NOMO-1 treated with DMSO at 0.1 percent for 48 hours (cell line): Measurements from ENCODE around the gene POU5F1.
"Not testable (repeated sequence)": the region's sequence is repeated elsewhere in the genome, so short reads cannot be mapped to it uniquely, and the experiment has no call there.

ENCODE experiments used
- DNase-seq: peaks from one replicate; lab custom pipeline; 2025; ENCODE audit not compliant: unreplicated experiment; lab: John Stamatoyannopoulos, UW

The POU5F1 gene

GRCh38 chr6:31169123-31169857, 1.2 kb downstream of the POU5F1 start:
- no peak for DNase-seq

GRCh38 chr6:31168606-31169005, 1.9 kb downstream of the POU5F1 start:
- DNase-seq: no peak

DNA sequence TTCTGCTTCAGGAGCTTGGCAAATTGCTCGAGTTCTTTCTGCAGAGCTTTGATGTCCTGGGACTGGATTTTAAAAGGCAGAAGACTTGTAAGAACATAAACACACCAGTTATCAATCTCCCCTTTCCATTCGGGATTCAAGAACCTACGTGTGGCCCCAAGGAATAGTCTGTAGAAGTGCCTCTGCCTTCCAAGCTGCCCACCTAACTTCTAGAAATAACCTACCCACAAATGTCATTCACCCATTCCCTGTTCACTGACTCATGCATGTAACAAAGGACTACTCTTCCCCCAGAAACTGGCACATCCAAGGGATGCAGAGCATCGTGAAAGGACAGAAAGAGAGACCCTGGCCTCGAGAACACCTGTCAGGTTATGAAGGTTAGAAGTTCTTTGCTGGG, 4.5 kb downstream of the POU5F1 start:
- no peak for DNase-seq

DNA sequence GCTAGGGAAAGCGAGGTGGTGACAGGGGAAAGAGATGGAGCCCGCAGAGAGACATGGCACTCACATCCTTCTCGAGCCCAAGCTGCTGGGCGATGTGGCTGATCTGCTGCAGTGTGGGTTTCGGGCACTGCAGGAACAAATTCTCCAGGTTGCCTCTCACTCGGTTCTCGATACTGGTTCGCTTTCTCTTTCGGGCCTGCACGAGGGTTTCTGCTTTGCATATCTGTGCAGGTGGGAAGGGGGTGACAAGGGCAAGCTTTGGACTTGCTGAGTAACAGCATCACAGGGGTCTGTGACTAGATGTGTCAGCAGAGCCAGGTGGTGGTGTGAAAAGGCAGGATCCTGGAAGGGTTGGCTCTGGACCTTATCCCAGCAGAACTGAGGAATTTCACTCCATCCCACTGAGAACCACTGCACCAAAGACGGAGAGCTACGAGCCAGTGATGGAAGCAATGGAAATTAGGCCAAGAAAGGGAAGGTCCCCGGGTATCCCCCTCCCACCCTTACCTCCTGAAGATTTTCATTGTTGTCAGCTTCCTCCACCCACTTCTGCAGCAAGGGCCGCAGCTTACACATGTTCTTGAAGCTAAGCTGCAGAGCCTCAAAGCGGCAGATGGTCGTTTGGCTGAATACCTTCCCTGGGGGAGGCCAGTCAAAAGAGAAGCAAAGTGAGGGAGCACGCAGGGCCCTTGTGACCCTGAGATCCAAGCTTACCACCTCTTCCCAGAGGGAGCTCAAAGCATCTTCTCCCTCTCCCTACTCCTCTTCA, 5.2 kb downstream of the POU5F1 start:
- not testable (repeated sequence) for DNase-seq

GRCh38 chr6:31164475-31165063, 5.9 kb downstream of the POU5F1 start:
- not testable (repeated sequence) for DNase-seq

DNA sequence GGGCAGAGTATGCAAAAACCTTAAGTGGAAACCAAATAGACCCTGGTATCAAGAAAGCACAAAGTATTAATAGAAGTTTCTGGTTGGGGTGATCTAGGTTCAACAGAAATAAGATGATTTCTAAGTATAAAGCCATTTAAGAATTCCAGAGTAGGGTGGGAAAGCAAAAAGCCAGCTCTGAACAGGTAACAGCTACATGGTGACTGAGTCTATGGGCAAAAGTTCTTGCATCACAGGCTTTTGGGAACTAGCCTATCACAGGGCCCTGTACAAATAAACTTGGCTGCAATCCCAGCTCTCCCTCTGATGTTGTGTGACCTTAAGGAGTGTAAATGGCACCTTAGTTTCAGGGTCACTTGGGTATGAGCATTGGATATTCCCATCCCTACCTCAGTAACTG, 6.6 kb downstream of the POU5F1 start:
- no peak for DNase-seq

- DNase-seq: no peak
These were observed 7.9 kb downstream of the POU5F1 start for GRCh38 chr6:31162463-31163165.

DNA sequence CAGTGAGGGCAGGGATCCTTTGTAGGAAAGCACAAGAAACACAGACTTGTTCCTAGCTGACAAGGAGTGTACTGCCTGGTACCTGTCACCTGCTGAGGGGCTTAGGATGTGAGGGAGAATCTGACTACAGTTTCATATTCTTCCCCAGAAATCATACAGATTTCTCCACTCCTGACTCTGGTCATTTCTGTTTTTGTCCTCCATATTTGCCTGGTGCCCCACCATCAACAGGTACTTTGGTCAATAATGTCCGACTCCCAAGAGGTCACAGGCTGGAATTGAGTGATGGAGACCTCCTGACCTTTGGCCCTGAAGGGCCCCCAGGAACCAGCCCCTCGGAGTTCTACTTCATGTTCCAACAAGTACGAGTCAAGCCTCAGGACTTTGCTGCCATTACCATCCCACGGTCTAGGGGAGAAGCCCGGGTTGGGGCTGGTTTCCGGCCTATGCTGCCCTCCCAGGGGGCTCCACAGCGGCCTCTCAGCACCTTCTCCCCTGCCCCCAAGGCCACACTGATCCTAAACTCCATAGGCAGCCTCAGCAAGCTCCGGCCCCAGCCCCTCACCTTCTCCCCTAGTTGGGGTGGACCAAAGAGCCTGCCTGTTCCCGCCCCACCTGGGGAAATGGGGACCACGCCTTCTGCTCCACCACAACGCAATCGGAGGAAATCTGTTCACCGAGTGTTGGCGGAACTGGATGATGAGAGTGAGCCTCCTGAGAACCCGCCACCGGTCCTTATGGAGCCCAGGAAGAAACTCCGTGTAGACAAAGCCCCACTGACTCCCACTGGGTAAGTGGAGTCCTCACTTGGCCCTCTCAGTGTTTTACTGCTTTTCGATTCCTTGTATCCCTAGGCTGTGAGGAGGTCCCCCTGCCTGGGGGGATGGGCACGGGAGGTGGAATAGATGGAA, 9.0 kb downstream of the POU5F1 start:
- no peak for DNase-seq

DNA sequence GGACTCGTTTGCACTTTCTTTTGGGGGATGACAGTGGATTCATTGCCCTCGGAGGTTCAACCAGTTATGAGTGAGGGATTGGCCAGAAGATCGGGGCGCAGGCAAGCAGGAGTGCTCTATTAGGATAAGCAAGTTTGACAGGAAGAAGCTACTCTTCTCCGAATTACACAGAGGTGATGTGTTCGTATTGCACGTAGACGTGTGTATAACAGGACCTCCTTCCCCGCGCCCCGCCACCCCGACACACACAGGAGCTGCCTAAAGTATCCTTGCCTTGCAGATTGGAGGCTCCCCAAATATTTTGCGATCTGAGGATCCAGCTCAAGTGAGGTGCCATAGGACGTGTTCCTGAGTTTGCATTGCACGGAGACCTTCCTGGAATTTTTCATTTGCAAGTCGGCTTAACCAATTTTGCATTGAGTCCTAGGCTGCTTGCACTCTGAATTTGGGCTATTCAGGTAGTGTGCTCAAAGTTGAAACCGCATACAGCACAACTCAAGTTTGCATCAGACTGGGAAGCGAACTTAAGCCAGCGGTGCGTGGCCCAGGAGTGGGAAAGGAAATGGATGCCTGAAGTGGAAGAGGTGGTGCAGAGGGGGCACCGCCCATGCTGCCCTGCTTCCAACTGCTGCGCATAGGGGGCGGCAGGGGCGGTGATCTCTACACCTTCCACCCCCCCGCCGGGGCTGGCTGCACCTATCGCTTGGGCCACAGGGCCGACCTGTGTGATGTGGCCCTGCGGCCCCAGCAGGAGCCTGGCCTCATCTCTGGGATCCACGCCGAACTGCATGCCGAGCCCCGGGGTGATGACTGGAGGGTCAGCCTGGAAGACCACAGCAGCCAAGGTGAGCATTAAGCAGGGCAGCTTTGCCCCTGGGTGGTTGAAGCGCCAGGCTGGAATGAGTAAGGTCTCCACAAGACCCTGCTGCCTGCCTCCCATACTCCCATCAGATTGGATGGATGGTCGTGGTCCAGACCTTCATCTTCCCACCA, 11.3 kb downstream of the POU5F1 start:
- peak; percentile 46 for DNase-seq

DNA sequence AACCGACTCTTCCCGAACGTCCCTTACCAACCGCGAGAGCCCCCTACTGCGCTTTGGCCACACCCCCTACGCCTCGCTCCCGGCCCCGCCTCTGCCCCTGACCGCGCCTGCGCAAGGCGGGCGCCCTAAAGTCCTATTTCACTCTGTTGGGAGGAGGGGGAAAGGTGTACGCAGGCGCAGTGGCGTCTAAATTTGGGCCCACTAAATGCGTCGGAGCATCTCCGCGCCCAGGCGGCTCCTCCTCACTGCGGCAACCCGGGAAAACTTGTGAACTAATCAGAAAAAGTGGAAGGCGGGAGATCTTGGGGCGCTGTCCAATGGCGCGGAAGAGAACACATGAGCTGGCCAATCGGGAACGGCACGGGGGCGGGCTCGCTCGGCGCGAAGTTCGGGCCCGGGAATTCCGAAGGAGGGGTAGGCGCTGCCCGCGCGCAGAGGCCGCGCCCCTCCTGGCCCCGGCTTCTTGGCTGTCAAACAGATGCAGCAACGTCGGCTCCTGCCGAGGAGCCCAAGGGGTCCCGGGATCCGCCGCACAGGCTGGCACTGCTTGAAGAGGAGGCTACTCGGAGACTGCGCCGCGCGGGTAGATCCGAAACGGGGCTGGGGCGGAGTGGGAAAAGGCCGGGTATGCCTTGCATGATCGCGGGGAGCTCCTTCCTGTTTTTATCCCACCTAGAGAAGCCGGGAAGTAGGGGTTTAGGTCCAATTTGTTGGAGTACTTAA, 12.2 kb downstream of the POU5F1 start, which contains the start of gene TCF19:
TCF19 (plus strand) TSS at position 450 of the 723 bp plus-strand sequence. CDS start 881 bp downstream, outside the sequence.
- peak; percentile 97 for DNase-seq

- no peak for DNase-seq
These were observed 12.9 kb downstream of the POU5F1 start, which contains the start of gene CCHCR1 for GRCh38 chr6:31157513-31158139. TSS of gene CCHCR1 (minus strand) at chr6:31157802. CDS start at chr6:31157600, 202 bp downstream.

DNA sequence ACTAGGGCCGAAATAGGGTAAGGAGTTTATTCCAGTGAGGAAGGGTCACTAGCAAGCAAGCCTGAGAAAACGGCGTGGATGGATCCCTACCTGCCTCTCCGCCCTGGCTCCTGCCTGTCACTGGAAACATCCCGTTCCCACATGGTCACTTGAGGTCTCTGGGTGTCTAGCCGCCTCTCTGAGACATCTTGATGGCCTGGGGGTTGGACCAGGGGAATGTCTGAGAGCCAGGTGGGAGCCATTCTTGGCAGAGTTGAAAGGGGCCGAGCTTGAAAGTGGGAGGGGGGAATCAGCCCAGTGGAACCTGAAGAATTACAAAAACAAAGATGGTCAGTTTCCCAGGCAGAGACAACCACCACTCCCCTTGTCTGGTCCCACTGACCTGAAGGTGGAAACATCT, 13.8 kb downstream of the POU5F1 start:
- DNase-seq: no peak

- DNase-seq: no peak
These were observed 16.0 kb downstream of the POU5F1 start for GRCh38 chr6:31154436-31154835.

- no peak for DNase-seq
These were observed 17.7 kb downstream of the POU5F1 start for GRCh38 chr6:31152781-31153180.

DNA sequence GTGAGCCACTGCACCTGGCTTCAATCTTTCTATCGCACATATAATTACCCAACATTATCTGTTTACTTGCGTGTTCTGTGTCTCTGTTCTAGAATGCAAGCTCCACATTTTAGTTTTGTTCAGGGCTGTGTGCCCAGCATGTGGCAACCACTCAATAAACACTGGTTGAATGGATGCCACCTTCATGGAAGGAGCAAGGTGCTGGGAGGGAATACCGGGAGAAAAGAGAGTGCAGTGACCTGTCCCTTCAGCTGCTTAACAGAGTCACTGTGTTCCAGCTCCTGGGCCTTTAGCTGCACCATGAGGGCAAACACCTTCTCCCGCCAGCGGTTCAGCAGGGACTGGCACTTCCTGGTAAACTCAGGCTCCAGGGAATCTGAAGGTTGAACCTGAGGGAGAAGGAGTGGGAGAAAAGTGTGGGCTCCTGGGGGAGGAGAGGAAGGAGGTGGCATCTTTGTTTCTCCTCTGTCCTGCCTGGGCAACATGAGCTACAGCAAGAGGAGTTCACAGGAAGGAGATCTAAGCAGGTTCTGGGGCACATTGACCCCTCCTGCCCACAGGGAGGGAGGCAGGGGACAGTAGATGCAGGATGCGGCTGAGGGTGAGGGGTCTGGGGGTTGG, 20.5 kb downstream of the POU5F1 start:
- no peak for DNase-seq

GRCh38 chr6:31145386-31145785, 25.1 kb downstream of the POU5F1 start:
- DNase-seq: no peak

- no peak for DNase-seq
These were observed 25.5 kb downstream of the POU5F1 start for GRCh38 chr6:31144970-31145340.
